HG03103 (cell line): ENCODE results near the gene TNS1.

Source experiments
- ATAC-seq: cut with Tn5 transposase; IDR thresholded peaks from one replicate; pipeline ENCODE4 v1.9.1; 2021; ENCODE audit warnings: low read depth; ENCODE audit not compliant: unreplicated experiment

TNS1 gene

DNA sequence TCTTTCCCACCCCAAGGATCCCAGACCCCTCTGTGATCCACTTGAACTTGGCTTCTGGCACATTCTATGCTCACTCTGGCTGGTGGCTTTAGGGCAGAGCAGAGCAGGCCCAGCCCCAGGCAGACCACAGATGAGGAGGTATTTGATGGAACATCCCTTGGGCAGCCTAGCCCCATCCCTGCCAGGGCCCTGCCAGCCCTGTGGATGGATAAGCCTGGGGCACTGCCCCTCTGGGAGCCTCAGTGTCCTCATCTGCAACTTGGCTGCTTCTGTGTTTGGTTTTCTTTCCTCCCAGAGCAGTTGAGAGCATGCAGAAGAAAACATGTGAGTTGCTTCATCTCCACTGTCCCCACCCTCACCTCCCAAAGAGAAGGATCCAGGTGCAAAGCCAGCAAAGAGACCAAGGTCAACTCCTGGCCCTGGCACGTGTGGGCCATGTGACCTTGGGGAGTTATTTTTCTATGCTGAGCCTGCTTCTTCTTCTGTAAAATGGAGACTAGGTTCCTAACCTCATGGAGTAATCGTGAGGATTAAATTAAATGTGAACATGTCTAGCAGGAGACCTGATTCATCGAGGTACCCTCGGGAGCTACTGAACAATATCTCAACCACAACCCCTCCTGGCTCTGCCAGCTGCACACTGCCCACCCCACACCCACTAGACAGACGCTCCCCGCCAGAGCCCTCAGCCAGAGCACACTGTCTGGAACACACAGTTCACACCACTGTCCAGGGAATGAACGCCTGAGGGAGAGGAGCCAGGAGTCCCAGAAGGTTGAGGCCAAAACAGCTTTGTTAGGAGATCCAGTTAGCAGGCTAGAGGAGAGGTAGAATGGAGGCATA lies 14.6 kb upstream of the TNS1 start:
- no peak for ATAC-seq

DNA sequence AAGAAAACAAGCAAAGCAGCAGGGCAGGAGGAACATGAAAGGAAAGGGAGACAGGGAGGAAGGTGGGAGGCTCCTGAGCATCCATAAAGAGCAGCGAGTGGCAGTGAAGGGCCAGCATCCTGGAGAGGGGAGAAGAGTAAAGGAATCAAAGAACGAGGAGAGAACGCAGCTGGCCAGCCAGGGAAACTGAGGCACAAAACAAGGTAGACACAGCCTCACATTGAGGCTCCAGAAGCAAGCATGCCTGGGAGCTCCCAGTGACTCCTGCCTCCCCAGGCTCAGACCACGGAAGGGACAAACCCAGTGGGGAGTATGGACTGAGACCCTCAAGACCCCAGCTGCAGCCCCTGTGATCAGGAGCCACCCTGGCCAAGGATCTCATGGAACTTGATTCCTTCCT lies 14.0 kb upstream of the TNS1 start:
- no peak for ATAC-seq

DNA sequence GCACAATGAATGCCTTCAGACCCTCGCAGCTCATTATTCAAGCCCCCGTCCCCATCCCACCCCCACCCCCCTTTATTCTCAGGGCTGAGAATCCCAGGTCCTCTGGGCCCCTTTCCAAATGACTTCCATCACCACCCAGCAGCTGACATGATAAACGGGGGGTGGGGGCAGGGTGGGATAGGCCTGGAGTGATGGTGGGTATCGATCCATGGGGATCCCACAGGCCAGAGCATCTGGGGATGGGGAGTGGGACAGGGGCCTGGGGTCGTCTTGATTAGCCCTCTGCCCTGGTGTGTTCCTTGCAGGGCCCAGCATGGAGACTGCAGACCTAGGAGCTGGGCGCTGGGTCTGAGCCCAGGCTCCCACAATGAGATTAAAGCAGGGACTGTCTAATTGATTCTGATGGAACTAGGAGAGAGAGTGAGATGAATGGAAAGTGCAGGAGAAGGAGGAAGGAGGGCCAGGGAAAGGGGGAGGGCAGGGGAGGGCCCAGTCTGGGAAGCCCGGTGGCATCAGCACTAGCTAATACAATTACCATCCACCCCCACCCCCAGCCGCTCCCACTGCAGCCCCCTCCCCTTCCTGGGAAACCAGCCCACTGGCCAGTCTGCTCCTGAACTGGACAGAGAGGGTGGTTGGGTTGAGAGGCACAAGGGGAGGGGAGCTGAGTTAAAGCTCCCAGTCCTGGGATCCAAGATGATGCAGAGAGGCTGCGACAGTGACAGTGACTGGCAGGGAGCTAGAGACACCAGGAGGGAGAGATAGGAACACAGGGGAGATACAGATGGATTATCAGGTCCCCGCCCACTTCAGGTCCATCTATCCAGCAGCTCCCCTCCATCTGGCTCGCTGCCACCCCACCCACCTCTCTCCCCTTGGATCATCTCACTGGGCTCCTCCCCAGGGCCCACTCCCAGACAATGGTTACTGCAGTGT lies 13.1 kb upstream of the TNS1 start:
- ATAC-seq: no peak

DNA sequence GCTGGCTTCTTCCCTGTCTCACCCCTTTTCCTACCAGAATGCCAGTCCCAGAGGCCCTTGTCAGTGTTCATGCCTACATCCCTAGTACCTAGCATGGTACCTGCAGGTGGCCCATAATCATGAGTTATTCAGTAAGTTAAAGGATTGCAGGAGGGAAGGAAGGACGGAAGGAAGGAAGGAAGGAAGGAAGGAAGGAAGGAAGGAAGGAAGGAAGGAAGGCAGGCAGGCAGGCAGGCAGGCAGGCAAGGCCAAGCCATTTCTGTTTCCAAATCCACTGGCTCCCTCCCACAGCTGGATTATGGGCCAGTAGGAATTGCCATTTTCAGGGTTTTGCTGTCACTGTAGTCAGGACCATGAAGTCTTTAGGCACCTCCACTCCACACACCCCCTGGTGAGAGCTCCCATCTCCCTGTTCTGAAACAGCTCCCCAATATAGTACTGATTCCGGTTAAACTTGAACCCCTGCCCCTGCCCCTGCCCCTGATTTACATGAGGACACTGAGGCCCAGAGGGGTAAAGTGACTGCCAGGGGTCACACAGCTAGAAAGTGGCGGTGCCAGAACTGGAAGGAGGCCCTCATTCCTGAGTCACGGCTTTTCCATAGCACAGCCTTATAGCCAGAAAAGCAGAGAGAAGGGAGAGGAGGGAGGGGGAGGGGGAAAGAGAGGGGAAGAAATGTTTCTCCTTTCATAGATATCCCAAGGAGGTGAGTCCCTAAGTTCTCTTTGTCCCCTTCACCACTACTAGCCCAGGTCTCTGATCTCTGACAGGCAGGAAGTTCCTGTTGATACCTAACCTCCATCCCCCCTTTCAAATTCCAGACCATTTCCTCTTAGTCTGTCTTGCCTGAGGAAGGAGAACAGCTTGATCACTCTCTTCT lies 12.2 kb upstream of the TNS1 start:
- ATAC-seq: no peak

DNA sequence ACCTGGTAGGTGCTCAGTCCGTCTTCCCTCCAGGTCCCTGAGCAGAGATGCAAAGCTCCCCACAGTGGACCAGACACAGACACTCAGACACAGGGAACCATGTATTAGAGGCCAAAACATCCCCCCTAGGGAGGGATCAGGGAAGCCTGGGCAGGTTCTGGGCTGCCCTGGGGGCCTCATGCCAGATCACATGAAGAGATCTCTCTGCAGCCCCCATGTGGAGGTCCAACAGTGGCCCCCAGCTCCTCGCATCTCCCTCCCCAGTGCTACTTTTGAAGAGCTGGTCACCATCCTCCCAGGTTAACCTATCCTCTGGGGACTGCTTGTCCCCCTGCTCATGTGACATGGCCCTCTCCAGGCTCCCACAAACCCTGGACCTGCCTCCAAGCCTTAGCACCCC lies 10.5 kb upstream of the TNS1 start:
- no peak for ATAC-seq

DNA sequence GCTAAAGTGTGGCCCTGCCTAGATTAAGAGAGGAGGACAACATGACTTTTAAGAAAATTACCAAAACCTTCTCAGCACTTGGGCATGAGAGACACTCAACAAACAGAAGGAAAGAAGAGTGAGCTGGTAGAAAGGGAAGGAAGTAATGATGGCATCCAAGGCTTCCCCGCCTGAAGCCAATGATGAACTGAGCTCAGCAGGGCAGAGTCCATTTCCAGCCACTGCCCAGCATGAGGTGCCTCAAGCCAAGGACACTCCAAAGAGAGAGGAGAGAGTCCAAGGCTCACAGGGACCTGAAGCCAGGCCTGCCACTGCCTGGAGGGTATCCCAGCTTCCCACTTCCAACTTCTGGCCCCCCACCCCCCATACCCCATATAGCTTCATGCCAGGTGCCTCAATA lies 9.5 kb upstream of the TNS1 start:
- no peak for ATAC-seq

DNA sequence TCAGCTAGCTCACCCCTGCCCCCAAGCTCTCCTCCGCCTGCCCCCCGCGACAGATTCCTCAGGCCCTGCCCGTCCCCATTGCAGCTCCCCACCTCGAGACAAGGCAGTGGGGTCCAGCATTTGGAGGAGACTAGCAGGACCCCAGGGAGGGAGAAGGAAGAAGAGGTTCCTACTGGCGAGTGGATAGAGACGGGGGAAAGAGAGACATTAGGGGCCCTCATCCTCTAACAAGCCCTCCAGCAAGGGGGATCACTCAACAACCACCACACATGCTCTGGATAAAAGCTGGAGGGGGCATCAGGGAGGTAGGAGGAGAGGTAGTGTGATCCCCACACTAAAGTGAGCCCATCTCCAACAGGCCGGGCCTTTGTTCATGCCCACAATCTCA lies 8.9 kb upstream of the TNS1 start:
- ATAC-seq: no peak

DNA sequence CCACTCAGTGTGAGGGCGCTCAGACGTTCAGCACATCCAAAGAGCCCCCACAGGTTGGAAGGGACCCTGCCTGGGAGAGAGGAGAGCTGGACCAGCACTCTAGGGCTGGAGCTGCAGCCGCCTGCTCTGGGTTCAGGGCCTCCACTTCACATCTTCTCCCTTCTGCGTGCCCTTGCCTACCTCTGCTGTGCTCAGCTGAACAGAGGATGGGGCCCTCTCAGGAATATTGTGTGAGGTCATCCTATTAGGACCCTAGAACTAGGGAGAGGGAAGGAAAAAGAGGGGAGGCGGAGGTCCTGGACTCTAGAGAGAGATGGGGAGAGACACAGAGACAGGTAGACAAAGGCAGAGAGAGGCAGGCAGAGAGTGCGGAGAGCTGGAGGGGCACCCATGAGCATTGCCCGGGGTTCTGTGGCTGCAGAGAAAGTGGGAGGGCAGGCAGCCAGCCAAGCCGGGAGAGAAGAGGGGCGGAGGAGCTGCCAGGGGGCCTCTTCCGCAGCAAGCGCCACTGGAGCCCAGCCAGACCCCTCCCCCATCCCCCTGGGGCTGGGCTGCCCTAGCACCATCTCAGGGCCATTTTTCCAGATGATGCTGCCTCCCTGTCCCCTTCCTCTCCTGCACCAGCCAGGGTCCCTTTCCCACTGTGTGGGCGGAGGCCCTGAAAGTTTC lies 8.3 kb upstream of the TNS1 start:
- no peak for ATAC-seq

DNA sequence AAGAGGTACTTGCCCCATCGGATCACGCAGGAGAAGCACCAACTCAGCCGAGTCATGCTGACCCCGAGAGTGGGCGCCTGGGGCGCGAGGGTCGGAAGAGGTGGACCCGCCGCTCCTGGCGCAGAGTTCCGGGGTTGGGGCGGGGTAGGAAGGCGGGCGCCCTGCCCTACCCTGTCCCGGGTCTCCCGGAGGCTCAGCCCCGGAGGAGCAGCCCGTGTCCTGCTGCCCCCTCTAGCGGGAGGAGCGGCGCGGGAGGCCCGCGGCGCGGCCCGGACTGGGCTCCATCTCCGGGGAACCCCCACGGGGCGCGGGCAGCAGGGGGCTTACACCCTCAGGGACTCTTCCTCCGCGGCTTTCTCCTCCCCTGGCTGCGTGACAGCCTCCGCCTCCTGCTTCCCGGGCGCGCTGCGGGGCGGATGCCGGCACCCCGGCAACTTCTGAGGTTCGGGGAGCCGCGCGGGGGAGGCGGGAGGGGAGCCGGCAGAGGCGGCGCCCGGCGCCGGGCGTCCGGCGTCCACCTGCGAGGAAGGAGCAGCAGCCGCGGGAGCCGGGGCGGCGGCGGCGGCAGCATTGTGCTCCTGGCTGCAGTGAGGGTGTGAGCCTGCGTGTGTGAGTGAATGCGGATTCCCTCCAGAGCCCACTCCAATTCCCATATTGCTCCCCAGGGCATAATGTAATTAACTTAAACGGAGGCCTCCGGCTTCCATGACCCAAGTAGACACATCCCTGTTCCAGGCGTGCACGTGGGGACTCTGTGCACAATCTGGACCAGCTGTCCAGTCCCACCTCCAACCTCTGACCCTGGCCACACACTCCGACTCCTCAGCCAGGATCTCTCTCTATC lies 7.6 kb upstream of the TNS1 start:
- no peak for ATAC-seq

DNA sequence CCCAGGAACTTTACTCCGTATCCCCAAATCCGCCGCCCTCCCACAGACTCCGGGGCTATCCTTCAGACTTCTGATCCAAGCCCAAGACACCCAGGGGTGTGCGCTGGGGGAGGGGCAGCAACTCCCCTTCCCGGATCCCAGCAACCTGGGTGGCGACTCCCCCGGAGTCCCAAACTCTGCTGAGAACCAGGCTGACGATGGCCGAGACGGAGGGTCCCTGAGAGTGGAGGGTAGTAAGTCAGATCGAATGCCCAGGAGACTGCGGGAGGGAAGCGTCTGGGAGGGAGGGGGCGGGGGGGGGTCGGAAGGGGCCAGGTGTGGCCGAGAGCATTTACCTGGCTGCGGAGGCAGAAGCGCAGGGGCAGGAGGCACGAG lies 7.0 kb upstream of the TNS1 start:
- ATAC-seq: no peak

DNA sequence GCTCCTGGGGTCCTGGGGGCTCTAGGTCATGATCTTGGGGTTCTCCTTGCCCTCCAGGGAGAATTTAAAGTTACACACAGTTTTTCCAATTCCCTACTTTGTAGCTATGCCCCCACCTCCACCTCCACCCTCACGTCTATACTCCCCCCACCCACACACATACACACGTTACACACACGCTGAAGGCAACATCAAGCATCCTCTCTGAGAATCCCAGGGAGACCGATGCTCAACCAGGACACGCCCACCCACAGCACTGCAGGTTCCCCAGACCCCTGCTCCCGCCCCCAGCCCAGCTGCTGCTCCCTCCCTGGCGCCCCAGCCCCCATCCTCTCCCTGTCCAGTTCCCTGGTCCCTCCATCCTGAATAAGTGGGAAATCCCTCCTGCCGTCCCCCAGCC lies 6.4 kb upstream of the TNS1 start:
- no peak for ATAC-seq

DNA sequence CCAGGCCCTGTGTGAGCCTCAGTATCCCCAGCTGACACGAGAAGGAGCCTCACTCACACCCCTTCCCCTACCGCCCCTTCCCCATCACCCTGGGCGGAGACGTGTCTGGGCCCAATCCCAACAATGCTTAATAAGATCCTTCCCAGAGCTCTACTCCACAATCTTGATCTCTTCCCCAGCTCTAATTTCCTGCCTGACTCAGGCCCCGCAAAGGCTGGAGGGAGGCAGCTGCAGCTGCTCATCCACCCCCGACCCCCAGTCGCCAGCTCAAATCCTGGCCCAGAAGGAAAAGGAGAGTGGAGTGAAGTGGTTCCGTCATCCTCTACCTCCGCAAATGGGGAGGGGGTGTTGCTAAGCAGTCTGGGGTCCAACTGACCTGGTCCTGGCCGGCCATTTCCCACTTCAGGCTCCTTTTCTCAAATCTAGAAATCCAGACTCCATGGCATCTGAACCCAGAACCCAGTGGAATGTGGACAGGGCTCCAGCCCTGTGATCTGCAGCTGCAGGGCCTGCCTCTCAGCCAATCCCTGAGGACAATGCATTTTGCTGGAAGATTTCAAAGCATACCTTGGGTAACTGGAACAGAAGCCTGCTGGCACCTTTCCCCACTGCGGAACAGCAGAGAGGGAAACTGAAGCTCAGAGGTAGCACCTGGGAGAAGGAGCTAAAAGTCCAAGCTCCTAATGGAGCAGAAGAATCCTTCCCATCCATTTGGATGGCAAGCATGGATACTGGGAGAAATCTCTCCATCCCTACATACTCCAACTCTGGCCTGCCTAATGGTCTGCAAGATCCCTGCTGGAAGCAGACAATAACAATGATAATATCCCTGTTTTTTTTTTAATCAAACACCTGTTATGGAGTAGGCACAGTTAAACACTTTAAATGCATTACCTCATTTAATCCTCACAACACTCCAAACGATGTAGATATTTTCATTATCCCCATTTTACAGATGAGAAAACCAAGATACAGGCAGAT lies 5.6 kb upstream of the TNS1 start:
- no peak for ATAC-seq

DNA sequence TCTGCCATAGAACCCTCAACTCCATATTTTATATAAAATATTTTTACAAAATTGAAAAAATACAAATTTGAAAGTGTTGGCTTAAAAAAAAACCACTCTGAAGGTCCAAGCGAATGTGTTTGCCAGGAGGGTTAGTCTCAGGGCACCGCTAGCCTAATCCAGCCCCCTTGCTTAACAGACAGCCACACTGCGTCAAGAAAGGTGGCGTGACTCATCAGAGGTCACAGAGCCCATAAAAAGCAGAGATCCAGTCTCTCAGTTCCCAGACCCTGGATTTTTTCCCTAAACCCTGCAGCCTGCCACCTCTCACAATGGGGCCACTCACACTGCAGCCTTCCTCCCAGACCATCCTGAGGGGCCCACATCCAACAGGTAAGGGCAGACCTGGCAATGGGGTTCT lies 3.9 kb upstream of the TNS1 start:
- no peak for ATAC-seq

DNA sequence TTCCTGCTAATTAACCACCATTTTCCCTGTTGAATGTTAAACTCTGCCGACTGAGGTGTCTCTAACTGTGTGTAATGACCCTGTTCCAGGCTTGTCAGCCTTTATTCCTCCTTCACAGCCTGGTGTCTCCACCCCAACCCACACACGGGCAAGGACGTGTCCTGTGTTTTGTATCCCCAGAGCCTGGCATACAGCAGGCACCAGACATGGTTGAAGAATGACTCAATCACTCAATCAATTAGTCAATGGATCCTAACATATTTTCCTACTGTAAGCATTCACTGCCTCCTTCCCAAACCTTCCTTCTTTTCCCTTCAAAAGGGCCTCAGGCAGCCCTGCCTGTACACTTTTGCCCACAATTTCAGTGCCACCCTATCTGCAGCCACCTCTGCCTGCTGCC lies 2.7 kb upstream of the TNS1 start:
- no peak for ATAC-seq

DNA sequence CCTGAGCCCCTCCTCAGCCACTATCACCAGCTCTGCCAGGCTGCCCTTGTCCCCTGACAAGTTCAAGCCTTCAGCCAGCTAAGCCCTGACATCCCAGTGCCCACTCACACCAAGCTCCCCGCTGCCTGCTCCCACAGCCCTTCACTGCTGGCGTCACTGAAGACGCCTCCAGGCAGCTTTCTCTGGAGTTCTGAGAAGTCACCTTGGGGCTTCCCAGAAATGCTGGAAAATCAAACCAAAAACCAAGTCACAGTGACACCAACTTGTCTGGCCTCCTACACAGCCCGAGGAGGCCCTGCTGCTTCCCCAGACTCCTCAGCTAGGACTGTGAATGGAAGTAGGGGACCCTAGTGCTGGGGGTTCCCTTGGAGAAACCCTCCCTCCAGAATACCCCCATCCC lies 2.2 kb upstream of the TNS1 start:
- no peak for ATAC-seq

DNA sequence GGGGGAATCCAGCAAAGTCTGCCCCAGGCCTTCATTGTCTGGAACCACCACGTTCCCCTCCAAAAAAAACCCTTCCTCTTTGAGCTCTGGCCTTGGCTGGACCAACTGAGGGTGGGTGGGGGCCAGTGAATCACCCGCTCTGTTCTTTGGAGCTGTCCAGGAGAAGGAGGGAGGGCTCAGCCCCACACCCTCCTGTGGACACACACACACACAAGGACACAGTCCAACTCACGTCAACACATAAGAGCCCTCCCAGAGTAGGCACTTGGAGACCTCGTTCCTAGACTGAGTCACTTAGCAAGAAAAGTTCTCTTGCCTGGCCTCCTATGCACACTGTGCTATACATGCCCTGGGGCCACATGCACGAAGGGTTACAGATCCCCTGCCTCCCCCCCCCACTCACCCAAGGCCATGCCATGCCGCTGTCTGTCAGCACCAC lies 1.2 kb upstream of the TNS1 start:
- ATAC-seq: no peak

DNA sequence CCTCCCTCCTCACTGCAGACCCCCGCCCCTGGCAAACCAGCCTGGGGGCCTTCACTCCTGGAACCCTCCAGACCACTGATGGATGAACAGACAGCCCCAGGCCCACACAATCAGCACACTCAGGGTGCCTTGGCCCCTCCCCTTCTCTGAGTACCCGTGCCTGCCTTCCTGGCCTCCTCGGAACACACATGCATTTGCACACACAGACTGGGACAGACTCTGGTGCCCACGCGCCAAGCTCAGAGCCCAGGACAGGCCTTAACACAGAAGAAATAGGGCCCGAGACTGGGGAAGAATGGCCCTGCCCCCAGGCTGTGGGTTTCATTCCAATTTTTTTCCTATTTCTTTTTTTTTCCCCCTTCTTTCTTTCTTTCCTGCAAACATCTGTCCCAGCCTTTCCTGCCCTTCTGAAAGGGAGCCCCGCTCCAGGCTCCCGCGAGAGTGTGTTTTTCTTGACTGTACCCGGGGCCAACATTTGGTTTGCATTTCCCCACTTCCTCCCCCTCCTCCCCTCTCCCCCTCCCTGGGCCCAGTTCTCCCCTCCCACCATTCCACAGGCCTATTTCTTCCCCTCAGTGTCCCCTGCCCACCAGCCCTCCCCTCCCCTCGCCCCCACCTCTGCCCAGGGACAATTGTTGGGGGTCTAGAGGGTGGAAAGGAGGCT lies 618 bp upstream of the TNS1 start:
- ATAC-seq: no peak
